ENCODE results near the gene SFXN2. TPM values are rescaled to one million over a fixed set of nuclear protein-coding genes. Genes with fewer than 3 reads are reported as not detected.

The SFXN2 gene
- total and polyA plus RNA-seq, 2 experiments from 2014 or later: 12.3 to 17.5 TPM

DNA sequence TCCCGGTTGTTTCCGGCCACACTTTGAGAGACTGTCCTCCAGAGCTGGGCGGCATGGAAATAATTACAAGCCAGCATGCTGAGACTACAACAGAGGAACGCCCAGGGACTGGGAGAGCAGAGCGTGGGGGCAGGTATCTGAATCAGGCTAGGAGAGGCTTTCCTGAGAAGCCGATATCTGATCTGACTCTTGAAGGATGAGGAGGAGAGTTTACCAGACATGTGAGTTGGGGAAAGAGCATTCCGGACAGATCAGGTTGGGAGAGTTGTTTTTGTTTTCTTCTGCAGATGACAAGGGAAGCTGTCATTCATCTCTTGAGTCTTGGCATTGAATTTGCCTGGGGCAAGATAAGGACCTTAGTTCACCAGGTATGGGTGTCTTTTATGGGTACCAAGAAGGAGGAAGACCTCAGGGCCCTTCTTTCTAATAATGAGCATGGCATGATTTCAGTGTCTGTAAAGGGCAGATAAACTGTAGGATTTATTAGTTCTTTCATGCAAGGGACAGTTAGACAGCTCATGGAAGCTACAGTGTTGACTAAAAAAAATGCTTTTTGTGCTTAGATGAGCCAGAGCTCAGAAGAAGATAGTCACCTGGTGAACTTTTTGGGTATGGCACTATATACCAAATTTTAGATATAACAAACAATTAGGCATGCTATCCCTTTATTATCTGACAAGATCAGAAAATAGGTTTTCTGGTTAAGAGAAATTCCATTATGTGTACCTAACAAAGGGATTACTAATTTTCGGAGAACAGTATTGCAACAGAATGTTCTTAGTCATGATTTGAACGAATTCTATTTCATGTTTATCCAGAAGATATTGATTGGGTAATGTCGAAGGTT, 65.5 kb downstream of the SFXN2 start:
- Histone ChIP-seq H3K4me1 (ENCODE audit: insufficient read depth) (peaks cover 77% of the 10 kb centered on the region), H3K27ac (peak overlapping the region; percentile 97), H3K9me2 (replicated peaks; ENCODE audit: insufficient read depth) (no peaks in the 10 kb centered on the region), H3K9me3 (ENCODE audit: low read depth) (no peaks in the 10 kb centered on the region), H3K36me3 (replicated peaks; ENCODE audit: insufficient read depth, low read depth) (no peaks in the 10 kb centered on the region), H3K79me2 (peaks cover 62% of the 10 kb centered on the region), H4K20me1 (ENCODE audit: insufficient read depth, poor library complexity, severe bottlenecking) (no peaks in the 10 kb centered on the region), H2AFZ (no peak overlapping the region), H3K27me3 (no peaks in the 10 kb centered on the region), H3K4me3 (no peak overlapping the region), H3K4me2 (peak overlapping the region; percentile 76)
- DNase-seq (ENCODE audit: low spot score): peak; percentile 36
- TF ChIP-seq EZH2phosphoT487 (IDR thresholded peaks at IDR 0.05; ENCODE audit: low read depth, severe bottlenecking, unreplicated experiment): no peak
- TF ChIP-seq EZH2 (IDR thresholded peaks at IDR 0.05; ENCODE audit: borderline replicate concordance): no peak
- TF ChIP-seq, protein P1, sequence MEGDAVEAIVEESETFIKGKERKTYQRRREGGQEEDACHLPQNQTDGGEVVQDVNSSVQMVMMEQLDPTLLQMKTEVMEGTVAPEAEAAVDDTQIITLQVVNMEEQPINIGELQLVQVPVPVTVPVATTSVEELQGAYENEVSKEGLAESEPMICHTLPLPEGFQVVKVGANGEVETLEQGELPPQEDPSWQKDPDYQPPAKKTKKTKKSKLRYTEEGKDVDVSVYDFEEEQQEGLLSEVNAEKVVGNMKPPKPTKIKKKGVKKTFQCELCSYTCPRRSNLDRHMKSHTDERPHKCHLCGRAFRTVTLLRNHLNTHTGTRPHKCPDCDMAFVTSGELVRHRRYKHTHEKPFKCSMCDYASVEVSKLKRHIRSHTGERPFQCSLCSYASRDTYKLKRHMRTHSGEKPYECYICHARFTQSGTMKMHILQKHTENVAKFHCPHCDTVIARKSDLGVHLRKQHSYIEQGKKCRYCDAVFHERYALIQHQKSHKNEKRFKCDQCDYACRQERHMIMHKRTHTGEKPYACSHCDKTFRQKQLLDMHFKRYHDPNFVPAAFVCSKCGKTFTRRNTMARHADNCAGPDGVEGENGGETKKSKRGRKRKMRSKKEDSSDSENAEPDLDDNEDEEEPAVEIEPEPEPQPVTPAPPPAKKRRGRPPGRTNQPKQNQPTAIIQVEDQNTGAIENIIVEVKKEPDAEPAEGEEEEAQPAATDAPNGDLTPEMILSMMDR (IDR thresholded peaks at IDR 0.05; ENCODE audit: poor library complexity): no peak
- 62% methylated on average over 10 of the region's 10 CpGs for WGBS (ENCODE audit: low lambda C conversion rate, missing lambda C conversion rate)

DNA sequence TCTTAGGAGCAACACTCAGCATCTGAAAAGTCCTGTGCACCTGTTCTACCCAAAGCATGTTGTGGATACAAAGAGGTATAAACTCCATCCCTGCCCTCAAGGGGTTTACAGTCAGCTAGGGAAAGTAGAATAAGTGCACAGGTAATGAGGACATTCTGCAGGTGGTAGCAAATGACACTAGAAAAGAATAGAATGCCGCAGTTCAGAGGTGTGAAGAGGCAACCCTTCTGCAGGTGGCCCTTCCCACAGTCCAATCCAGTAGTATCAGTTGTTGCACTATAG, 66.0 kb downstream of the SFXN2 start:
- no peak overlapping the region for H3K4me3 ChIP-seq
- peaks cover 72% of the 10 kb centered on the region for H3K4me1 ChIP-seq (ENCODE audit: insufficient read depth)
- WGBS (ENCODE audit: low lambda C conversion rate, missing lambda C conversion rate): 92% methylated on average over 1 of the region's 1 CpG
- peaks cover 65% of the 10 kb centered on the region for H3K79me2 ChIP-seq
- no peaks in the 10 kb centered on the region for H3K36me3 ChIP-seq (replicated peaks; ENCODE audit: insufficient read depth, low read depth)
- DNase-seq (ENCODE audit: low spot score): no peak
- no peaks in the 10 kb centered on the region for H3K27me3 ChIP-seq
- no peak overlapping the region for H2AFZ ChIP-seq
- no peak overlapping the region for H3K4me2 ChIP-seq
- no peaks in the 10 kb centered on the region for H3K9me2 ChIP-seq (replicated peaks; ENCODE audit: insufficient read depth)
- no peaks in the 10 kb centered on the region for H3K9me3 ChIP-seq (ENCODE audit: low read depth)
- no peak overlapping the region for H3K27ac ChIP-seq
- no peaks in the 10 kb centered on the region for H4K20me1 ChIP-seq (ENCODE audit: insufficient read depth, poor library complexity, severe bottlenecking)
- TF ChIP-seq EZH2 (IDR thresholded peaks at IDR 0.05; ENCODE audit: borderline replicate concordance): no peak

DNA sequence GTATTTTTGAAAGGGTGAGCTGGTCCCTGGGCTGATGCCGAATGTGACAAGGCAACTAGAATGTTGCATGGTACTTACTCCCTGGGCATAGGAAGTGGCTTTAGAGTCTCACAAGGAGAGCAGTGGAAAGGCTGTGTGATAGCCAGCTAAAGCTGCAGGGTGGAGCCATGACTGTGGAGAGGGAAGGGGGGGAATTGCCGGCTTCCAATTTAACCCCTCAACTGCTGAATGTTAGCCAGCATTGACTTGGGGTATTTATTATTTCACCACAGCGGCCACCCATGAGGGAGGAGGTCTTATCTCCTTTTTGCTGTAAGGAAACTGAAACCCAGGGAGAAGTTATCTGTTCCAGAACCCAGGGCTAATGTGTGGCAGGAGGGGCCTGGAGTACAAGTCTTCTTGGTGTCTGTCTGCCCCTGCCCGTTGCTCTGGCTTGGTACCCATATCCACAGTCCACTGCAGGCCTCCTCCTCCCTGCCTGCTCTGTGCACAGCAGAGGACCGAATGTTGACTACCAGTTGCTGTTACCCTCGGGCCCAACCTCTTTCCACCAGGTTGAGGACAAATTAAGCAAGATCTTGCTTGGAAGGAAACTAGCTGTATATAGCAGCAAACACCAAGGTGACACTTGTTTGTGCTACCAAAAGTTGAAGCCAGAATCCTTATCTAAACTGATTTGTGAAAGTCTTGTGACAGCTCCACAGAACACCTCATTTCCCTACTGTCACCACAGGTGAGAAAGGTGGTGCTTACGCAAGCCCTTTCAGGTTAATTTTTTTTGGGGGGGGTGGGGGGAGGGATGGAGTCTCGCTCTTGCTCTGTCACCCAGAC, 66.9 kb downstream of the SFXN2 start:
- peak; percentile 32 for DNase-seq (ENCODE audit: low spot score)
- Histone ChIP-seq H4K20me1 (ENCODE audit: insufficient read depth, poor library complexity, severe bottlenecking) (no peaks in the 10 kb centered on the region), H2AFZ (no peak overlapping the region), H3K9me3 (ENCODE audit: low read depth) (no peaks in the 10 kb centered on the region), H3K9me2 (replicated peaks; ENCODE audit: insufficient read depth) (no peaks in the 10 kb centered on the region), H3K4me1 (ENCODE audit: insufficient read depth) (peaks cover 65% of the 10 kb centered on the region), H3K27me3 (no peaks in the 10 kb centered on the region), H3K27ac (peak overlapping the region; percentile 88), H3K4me3 (no peak overlapping the region), H3K36me3 (replicated peaks; ENCODE audit: insufficient read depth, low read depth) (no peaks in the 10 kb centered on the region), H3K4me2 (peak overlapping the region; percentile 4), H3K79me2 (peaks cover 73% of the 10 kb centered on the region)
- TF ChIP-seq EZH2 (IDR thresholded peaks at IDR 0.05; ENCODE audit: borderline replicate concordance) (no peak), EZH2phosphoT487 (IDR thresholded peaks at IDR 0.05; ENCODE audit: low read depth, severe bottlenecking, unreplicated experiment) (no peak)
- TF ChIP-seq, protein P1 (IDR thresholded peaks at IDR 0.05; ENCODE audit: poor library complexity): no peak
- WGBS (ENCODE audit: low lambda C conversion rate, missing lambda C conversion rate): 49% methylated on average over 8 of the region's 8 CpGs

Data from hepatocyte (in vitro differentiated cells).